SK-N-SH (cell line): ENCODE data around the gene LRRC58.

Experiments used
- CHD2 ChIP-seq: fragments of 150-350 bp; IDR thresholded peaks from 2 replicates; pipeline ENCODE4 v1.6.1; 2018; ENCODE audit warnings: low read length; ENCODE audit not compliant: partially characterized antibody
- CTCF ChIP-seq: fragments of 200-600 bp; sonication (generic); IDR thresholded peaks from 2 replicates; pipeline ENCODE4 v1.6.1; 2017; ENCODE audit warnings: antibody characterized with exemption, mild to moderate bottlenecking, moderate library complexity
- FOXM1 ChIP-seq: IDR thresholded peaks from 2 replicates; pipeline ENCODE4 v1.4.0; 2012; ENCODE audit warnings: low read depth, mild to moderate bottlenecking
- GATA2 ChIP-seq: sonication (generic); formaldehyde crosslinking; IDR thresholded peaks from 2 replicates; pipeline ENCODE4 v1.5.0; 2020; ENCODE audit warnings: mild to moderate bottlenecking, missing genetic modification reagents
- POLR2AphosphoS5 ChIP-seq: IDR thresholded peaks from 2 replicates; pipeline ENCODE4 v1.6.1; 2012; ENCODE audit warnings: low read depth, low read length
- RAD21 ChIP-seq: IDR thresholded peaks from 2 replicates; pipeline ENCODE4 v1.6.1; 2012; ENCODE audit warnings: mild to moderate bottlenecking, low read length
- YY1 ChIP-seq: IDR thresholded peaks from 2 replicates; pipeline ENCODE4 v1.4.0; 2012; ENCODE audit warnings: low read depth, mild to moderate bottlenecking

GRCh38 chr3:120275618-120276017 is 73.5 kb downstream of the LRRC58 start:
- no peak for TF ChIP-seq RAD21
- TF ChIP-seq CTCF: no peak
- no peak for TF ChIP-seq YY1
- no peak for TF ChIP-seq GATA2 (CRISPR knock-in tag)
- TF ChIP-seq POLR2AphosphoS5: no peak
- no peak for TF ChIP-seq CHD2
- no peak for TF ChIP-seq FOXM1
